Measurements from ENCODE around the gene KDM6A. TPM values are rescaled to one million over a fixed set of nuclear protein-coding genes. Genes with fewer than 3 reads are reported as not detected.

Gene KDM6A
- total RNA-seq, 1 experiment from 2014 or later, result 42.8 TPM

- H3K4me1 ChIP-seq (ENCODE audit: insufficient read depth, low read length), result no peaks in the 10 kb centered on the region
- H2BK20ac ChIP-seq (ENCODE audit: low read depth, low read length, poor library complexity, severe bottlenecking), result no peak overlapping the region
- H3K27ac ChIP-seq (ENCODE audit: insufficient read length, low read depth, low read length), result no peak overlapping the region
- DNase-seq, result no peak
- H3K14ac ChIP-seq (ENCODE audit: insufficient read depth, low read length), result no peak overlapping the region
- no peaks in the 10 kb centered on the region for H3K23me2 ChIP-seq (ENCODE audit: insufficient read length, low read depth, low read length, poor library complexity, severe bottlenecking)
- H4K91ac ChIP-seq (ENCODE audit: insufficient read length, low read depth, low read length), result no peak overlapping the region
- TF ChIP-seq CTCF (conservative IDR thresholded peaks at IDR 0.05), result no peak
- H3K79me2 ChIP-seq (ENCODE audit: insufficient read depth, low read length), result no peaks in the 10 kb centered on the region
- H3K36me3 Mint-ChIP-seq (ENCODE audit: insufficient read depth in 1 of 3, low read depth in 3 of 3), result peaks cover 15 to 27% (median 17%) of the 10 kb centered on the region in 3 experiments
- H3T11ph ChIP-seq (ENCODE audit: low read length), result no peak overlapping the region
- H3K27ac Mint-ChIP-seq, result no peak overlapping the region
- no peaks in the 10 kb centered on the region for H3K4me1 Mint-ChIP-seq
- no peaks in the 10 kb centered on the region for H3K79me1 ChIP-seq (ENCODE audit: insufficient read depth, low read depth, low read length, poor library complexity, severe bottlenecking)
- H3K27me3 Mint-ChIP-seq (ENCODE audit: low read depth), result peaks cover 2% of the 10 kb centered on the region; the same call in 1 of the 2 replicates
- no peak overlapping the region for H4K8ac ChIP-seq (replicated peaks; ENCODE audit: insufficient read length, low read depth, low read length)
- no peak overlapping the region for H2BK12ac ChIP-seq (ENCODE audit: insufficient read length, low read depth, low read length)
- H3K56ac ChIP-seq (ENCODE audit: insufficient read length, low read depth, low read length), result no peak overlapping the region
- no peak overlapping the region for H2BK15ac ChIP-seq (ENCODE audit: low read depth, low read length)
- H3K18ac ChIP-seq (ENCODE audit: insufficient read length, low read depth, low read length), result no peak overlapping the region
- no peak overlapping the region for H2AFZ ChIP-seq (ENCODE audit: low read length)
- WGBS (ENCODE audit: extremely low coverage, insufficient read length, low lambda C conversion rate), result no CpG with 5 or more reads among the region's 4 CpGs
- H2BK120ac ChIP-seq (ENCODE audit: low read depth, low read length, poor library complexity, severe bottlenecking), result no peak overlapping the region
- no peak overlapping the region for H2AK5ac ChIP-seq (ENCODE audit: insufficient read length, low read length)
- H3K4me3 Mint-ChIP-seq, result no peak overlapping the region
- no peak overlapping the region for H2BK5ac ChIP-seq (ENCODE audit: insufficient read length, low read length)
- H3K9me3 Mint-ChIP-seq, result peaks cover 85 to 88% of the 10 kb centered on the region in 2 experiments
- peaks cover 45% of the 10 kb centered on the region for H3K9me3 ChIP-seq (ENCODE audit: control insufficient read depth, low read depth, low read length)
- H3K4me2 ChIP-seq (ENCODE audit: insufficient read depth, insufficient read length, low read length), result no peak overlapping the region
- no peaks in the 10 kb centered on the region for H3K27me3 ChIP-seq (ENCODE audit: insufficient read depth, low read length)
- no peak overlapping the region for H4K5ac ChIP-seq (ENCODE audit: insufficient read length, low read depth, low read length)
- no peak overlapping the region for H3K23ac ChIP-seq (ENCODE audit: insufficient read length, low read depth, low read length)
- H4K20me1 ChIP-seq (ENCODE audit: control insufficient read depth, insufficient read depth, insufficient read length), result no peaks in the 10 kb centered on the region
- H3K4ac ChIP-seq (ENCODE audit: low read depth, low read length), result no peak overlapping the region
- no peak overlapping the region for H3K9ac ChIP-seq (ENCODE audit: extremely low read depth, insufficient read length, low read length)
Observed at GRCh38 chrX:45128896-45129454, 256.0 kb downstream of the KDM6A start.
